Activated B cell treated with CpG ODN at 0.5 μM for 24 hours (primary cell): ENCODE results near the gene CD83. TPM values are rescaled to one million over a fixed set of nuclear protein-coding genes. Genes with fewer than 3 reads are reported as not detected.

Experiments
- ATAC-seq: fragments of 200-7000 bp; cut with Tn5 transposase; one replicate; pipeline ENCODE4 v1.10.0; 2021; ENCODE audit warnings: low read depth, mild to moderate bottlenecking, moderate library complexity
- CTCF ChIA-PET: fragments of 350-600 bp; sonication (Branson Sonifier 250); formaldehyde crosslinking; loops from one replicate; lab custom pipeline; 2021; ENCODE audit warnings: antibody characterized with exemption; lab: Charles Lee
- POLR2A ChIA-PET: fragments of 350-600 bp; sonication (Branson Sonifier 250); formaldehyde crosslinking; loops from one replicate; lab custom pipeline; 2021; ENCODE audit warnings: antibody characterized with exemption; lab: Charles Lee
- DNase-seq: peaks from one replicate; pipeline ENCODE4 v3.0.0; 2022
- H3K27ac Mint-ChIP-seq: one replicate; pipeline ENCODE4 v1.8.0; 2020; ENCODE audit warnings: mixed read lengths
- H3K27me3 Mint-ChIP-seq: one replicate; pipeline ENCODE4 v1.8.0; 2021; ENCODE audit warnings: mixed read lengths
- H3K36me3 Mint-ChIP-seq: one replicate; pipeline ENCODE4 v1.8.0; 2021; ENCODE audit warnings: low read depth, mixed read lengths
- H3K4me1 Mint-ChIP-seq: one replicate; pipeline ENCODE4 v1.8.0; 2021; ENCODE audit warnings: mixed read lengths
- H3K4me3 Mint-ChIP-seq: one replicate; pipeline ENCODE4 v1.8.0; 2020; ENCODE audit warnings: mild to moderate bottlenecking, mixed read lengths
- H3K9me3 Mint-ChIP-seq: one replicate; pipeline ENCODE4 v1.8.0; 2020; ENCODE audit warnings: mixed read lengths
- CTCF ChIP-seq: fragments of 200-600 bp; IDR thresholded peaks from one replicate; pipeline ENCODE4 v1.8.0; 2022; ENCODE audit warnings: antibody characterized with exemption, mild to moderate bottlenecking
- intact Hi-C: fragments of 100-400 bp; cut with micrococcal nuclease; formaldehyde crosslinking; loops from one replicate; pipeline ENCODE4 v1.15.1; 2024
- total RNA-seq: library from RNA; stranded (reverse); gene quantifications from 2 replicates; pipeline ENCODE4 v1.2.3, GENCODE V29; 2022

The CD83 gene
- total RNA-seq, 1 donor from 2014 or later, result 483 TPM

GRCh38 chr6:14079433-14079832 is 38.1 kb upstream of the CD83 start:
- ATAC-seq (peak; percentile 54), DNase-seq (no peak)
- ChIA-PET POLR2A (interaction anchor here (1.1 to 16.4 kb wide), 7 partner anchors 14 to 1166 kb away, joined by 4 to 349 read pairs (median 11); partner anchors contain the start of gene CD83), CTCF (interaction anchor here (1.8 kb wide), 1 partner anchor 15 kb away, joined by 8 read pairs; no protein-coding TSS in a partner anchor)
- no peaks in the 10 kb centered on the region for H3K27me3 Mint-ChIP-seq
- no peaks in the 10 kb centered on the region for H3K36me3 Mint-ChIP-seq
- no peak for TF ChIP-seq CTCF
- intact Hi-C loops, result loop anchor here (5.0 kb wide), 1 partner anchor 267 kb away; the partner anchor contains the start of gene MCUR1
- peak overlapping the region; percentile 32 for H3K27ac Mint-ChIP-seq
- no peaks in the 10 kb centered on the region for H3K9me3 Mint-ChIP-seq
- H3K4me3 Mint-ChIP-seq, result peak overlapping the region; percentile 2
- H3K4me1 Mint-ChIP-seq, result peaks cover 69% of the 10 kb centered on the region

- ChIA-PET POLR2A (interaction anchor here (0.7 to 16.4 kb wide), 7 partner anchors 13 to 1165 kb away, joined by 3 to 349 read pairs (median 11); partner anchors contain the start of gene CD83), CTCF (interaction anchor here (0.6 to 1.8 kb wide), 3 partner anchors 13 to 46 kb away, joined by 3 to 8 read pairs (median 3); no protein-coding TSS in a partner anchor)
- no peak for TF ChIP-seq CTCF
- Mint-ChIP-seq H3K9me3 (no peaks in the 10 kb centered on the region), H3K4me1 (peaks cover 69% of the 10 kb centered on the region), H3K27me3 (no peaks in the 10 kb centered on the region), H3K4me3 (no peak overlapping the region), H3K27ac (peak overlapping the region; percentile 32), H3K36me3 (no peaks in the 10 kb centered on the region)
- no peak for DNase-seq
- ATAC-seq, result no peak
- intact Hi-C loops, result loop anchor here (5.0 kb wide), 1 partner anchor 268 kb away; the partner anchor contains the start of gene MCUR1
These were observed 37.6 kb upstream of the CD83 start for GRCh38 chr6:14079971-14080370.

GRCh38 chr6:14081126-14081525 is 36.4 kb upstream of the CD83 start:
- Mint-ChIP-seq H3K36me3 (no peaks in the 10 kb centered on the region), H3K27ac (no peak overlapping the region), H3K4me3 (no peak overlapping the region), H3K27me3 (no peaks in the 10 kb centered on the region), H3K9me3 (no peaks in the 10 kb centered on the region), H3K4me1 (peaks cover 74% of the 10 kb centered on the region)
- POLR2A ChIA-PET, result interaction anchor here (12.0 to 18.3 kb wide), 3 partner anchors 12 to 47 kb away, joined by 190 to 911 read pairs (median 349); partner anchors contain the start of gene CD83
- no peak for TF ChIP-seq CTCF
- intact Hi-C loops, result no loop called here
- DNase-seq (no peak), ATAC-seq (no peak)
- CTCF ChIA-PET, result no interaction called here

GRCh38 chr6:14082771-14083170 is 34.8 kb upstream of the CD83 start:
- no peak for TF ChIP-seq CTCF
- no peaks in the 10 kb centered on the region for H3K36me3 Mint-ChIP-seq
- no peaks in the 10 kb centered on the region for H3K9me3 Mint-ChIP-seq
- ChIA-PET CTCF (no interaction called here), POLR2A (interaction anchor here (1.4 to 18.3 kb wide), 4 partner anchors 10 to 46 kb away, joined by 3 to 911 read pairs (median 270); partner anchors contain the start of gene CD83)
- intact Hi-C loops, result no loop called here
- H3K27ac Mint-ChIP-seq, result no peak overlapping the region
- peaks cover 72% of the 10 kb centered on the region for H3K4me1 Mint-ChIP-seq
- no peak overlapping the region for H3K4me3 Mint-ChIP-seq
- no peak for DNase-seq
- H3K27me3 Mint-ChIP-seq, result no peaks in the 10 kb centered on the region
- no peak for ATAC-seq

GRCh38 chr6:14083262-14083661 is 34.3 kb upstream of the CD83 start:
- Mint-ChIP-seq H3K4me1 (peaks cover 72% of the 10 kb centered on the region), H3K27ac (no peak overlapping the region), H3K9me3 (no peaks in the 10 kb centered on the region), H3K36me3 (no peaks in the 10 kb centered on the region), H3K4me3 (no peak overlapping the region), H3K27me3 (no peaks in the 10 kb centered on the region)
- ChIA-PET POLR2A (interaction anchor here (1.3 to 18.3 kb wide), 5 partner anchors 10 to 755 kb away, joined by 3 to 911 read pairs (median 349); partner anchors contain the start of genes CD83 and TBC1D7), CTCF (interaction anchor here (1.0 kb wide), 1 partner anchor 17 kb away, joined by 6 read pairs; no protein-coding TSS in a partner anchor)
- DNase-seq (no peak), ATAC-seq (no peak)
- no peak for TF ChIP-seq CTCF
- intact Hi-C loops, result no loop called here
